GM21529 (cell line): ENCODE results near the gene SVOPL.

Source experiments
- ATAC-seq: cut with Tn5 transposase; IDR thresholded peaks from one replicate; pipeline ENCODE4 v1.9.1; 2021; ENCODE audit not compliant: unreplicated experiment

SVOPL gene

DNA sequence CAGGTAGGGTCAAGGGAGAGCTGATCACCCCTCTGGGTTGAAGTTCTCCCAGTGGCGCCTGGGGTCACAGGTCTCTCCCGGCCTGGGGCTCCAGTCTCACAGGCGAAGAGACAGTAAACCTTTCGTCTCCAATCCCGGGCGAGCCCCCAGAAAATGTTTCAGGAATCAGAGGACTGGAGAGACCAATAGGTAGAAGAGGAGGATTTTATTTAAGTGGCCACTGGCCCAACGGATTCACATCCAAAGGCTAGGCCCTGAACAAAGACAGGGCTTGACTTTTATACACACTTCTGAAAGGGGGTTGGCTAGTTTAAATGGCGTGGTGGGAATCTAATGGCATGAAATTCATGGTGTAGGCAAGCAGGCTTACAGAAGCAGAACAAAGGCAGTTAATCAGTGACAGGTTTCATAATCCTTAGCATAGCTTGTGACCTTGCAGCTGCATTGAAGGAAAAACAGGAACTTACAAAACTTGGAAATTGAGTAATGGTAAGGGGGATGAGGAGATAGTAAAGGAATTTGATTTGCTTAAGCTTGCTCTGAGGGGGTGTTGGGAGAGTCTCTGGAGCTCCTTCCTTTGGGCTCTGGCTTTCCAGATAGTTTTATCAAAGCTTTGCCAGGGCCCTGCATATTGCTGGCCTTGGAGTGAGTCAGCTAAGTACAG lies 135.6 kb downstream of the SVOPL start:
- no peak for ATAC-seq

GRCh38 chr7:138565071-138565450 lies 136.1 kb downstream of the SVOPL start:
- no peak for ATAC-seq

- no peak for ATAC-seq
Measured at GRCh38 chr7:138564365-138564764, 136.8 kb downstream of the SVOPL start.

GRCh38 chr7:138563808-138564207 lies 137.4 kb downstream of the SVOPL start:
- ATAC-seq, result no peak

DNA sequence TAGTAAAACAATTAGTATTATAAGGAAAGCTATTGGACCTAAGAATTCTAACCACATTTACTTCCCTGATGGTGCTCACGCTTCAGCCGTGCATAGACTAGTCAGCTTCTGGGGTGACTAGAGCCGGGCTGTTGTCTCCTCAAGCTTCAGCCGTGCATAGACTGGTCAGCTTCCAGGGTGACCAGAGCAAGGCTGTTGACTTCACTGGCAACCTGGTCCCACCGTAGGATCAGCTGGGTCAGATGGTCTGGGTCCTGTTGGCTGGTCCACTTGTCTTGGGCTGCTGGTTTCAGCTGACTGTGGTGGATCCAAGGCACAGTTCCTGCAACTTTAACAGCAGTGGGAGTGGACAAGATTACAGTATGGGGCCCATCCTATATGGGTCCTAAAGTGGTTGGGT lies 141.7 kb downstream of the SVOPL start:
- no peak for ATAC-seq

GRCh38 chr7:138556771-138557484 lies 144.2 kb downstream of the SVOPL start:
- no peak for ATAC-seq

GRCh38 chr7:138555684-138556083 lies 145.5 kb downstream of the SVOPL start:
- ATAC-seq, result no peak

DNA sequence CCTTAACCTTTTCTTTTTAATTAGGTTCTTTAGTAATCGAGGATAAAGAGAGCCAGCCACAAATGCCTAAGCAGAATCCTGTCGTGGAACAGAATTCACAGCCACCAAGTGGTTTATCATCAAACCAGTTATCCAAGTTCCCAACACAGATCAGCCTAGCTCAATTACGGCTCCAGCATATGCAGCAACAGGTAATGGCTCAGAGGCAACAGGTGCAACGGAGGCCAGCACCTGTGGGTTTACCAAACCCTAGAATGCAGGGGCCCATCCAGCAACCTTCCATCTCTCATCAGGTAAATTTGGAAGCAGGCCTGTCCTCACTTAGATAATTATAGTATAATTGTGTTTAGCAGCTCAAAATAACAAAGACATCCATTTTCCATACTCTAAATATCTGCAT lies 146.5 kb downstream of the SVOPL start:
- ATAC-seq, result no peak

DNA sequence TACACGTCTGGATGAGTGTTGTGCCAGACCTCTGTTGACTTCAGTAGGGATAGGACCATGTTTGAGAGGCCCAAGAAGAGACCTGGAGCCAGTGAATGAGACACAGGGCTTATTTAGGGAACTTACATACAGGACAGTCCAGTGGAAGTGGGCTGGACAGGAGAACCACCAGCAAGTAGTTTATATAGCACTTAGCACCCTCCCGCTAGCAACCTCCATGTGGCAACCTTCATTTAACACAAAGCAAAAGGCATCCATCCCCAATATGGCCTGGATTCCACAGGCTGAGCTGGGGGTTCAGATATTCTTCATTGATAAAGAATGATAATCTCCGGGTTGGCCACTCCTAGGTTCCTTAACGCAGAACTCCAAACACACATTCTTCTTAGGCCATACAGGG lies 147.4 kb downstream of the SVOPL start:
- no peak for ATAC-seq

DNA sequence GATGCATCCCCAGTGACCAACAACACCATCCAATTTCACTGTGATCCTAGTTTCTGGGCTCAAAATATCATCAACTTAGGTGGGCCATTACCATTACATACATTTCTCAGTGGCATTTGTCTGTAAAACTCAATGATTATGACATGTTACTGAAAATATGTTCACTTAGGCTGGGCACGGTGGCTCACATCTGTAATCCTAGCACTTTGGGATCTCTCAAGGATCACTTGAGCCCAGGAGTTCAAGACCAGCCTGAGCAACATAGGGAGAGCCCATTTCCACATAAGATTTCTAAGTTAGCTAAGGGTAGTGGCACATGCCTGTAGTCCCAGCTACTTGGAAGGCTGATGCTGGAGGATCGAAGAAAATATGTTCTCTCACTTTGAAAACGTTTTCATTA lies 150.1 kb downstream of the SVOPL start:
- no peak for ATAC-seq

DNA sequence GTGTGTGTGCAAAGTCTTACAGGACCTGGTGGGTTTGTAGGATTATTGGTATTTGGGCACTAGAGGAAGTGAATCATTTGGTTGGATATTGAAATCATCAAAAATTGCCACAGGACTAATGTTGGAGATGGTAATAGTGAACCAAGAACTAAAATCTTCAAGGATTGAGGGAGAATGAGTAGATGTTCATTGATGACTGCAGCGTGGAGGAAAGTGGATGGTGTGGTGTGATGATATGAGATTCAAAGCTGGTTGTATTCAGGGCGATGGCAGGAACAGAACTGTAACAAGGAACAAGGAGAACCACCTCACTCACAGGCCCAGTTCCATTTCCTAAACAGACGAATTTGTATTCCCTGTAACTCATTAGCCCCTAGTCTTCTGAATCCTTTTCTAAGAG lies 150.8 kb downstream of the SVOPL start:
- no peak for ATAC-seq

DNA sequence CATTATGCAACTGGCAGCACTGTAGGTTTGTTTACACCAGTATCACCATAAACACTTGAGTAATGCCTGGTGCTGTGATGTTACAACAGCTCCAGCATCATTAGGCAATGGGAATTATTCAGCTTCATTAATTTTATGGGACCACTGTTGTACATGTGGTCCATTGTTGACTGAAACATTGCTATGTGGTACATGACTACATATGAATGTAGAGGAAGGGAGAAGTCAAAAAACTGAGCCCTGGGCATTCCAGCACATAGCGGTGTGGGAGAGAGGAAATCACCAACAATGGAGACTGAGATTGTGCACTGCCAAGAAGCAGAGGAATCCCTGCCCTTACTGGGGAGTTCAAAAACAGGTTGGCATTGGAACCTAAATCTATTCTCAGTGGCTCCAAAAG lies 152.1 kb downstream of the SVOPL start:
- no peak for ATAC-seq

DNA sequence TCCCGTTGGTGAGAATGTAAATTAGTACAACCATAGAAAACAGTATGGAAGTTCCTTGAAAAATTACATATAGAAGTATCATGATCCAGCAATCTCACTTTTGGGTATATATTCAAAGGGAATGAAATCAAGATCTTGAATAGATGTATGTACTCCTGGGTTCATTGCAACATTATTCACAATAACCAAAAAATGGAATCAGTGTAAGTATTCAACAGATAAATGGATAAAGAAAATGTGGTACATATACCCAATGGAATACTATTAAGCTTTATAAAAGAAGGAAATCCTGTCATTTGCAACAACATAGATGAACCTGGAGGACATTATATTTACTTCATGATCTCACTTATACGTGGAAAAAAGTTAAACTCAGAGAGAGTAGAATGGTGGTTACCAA lies 154.3 kb downstream of the SVOPL start:
- ATAC-seq, result no peak

DNA sequence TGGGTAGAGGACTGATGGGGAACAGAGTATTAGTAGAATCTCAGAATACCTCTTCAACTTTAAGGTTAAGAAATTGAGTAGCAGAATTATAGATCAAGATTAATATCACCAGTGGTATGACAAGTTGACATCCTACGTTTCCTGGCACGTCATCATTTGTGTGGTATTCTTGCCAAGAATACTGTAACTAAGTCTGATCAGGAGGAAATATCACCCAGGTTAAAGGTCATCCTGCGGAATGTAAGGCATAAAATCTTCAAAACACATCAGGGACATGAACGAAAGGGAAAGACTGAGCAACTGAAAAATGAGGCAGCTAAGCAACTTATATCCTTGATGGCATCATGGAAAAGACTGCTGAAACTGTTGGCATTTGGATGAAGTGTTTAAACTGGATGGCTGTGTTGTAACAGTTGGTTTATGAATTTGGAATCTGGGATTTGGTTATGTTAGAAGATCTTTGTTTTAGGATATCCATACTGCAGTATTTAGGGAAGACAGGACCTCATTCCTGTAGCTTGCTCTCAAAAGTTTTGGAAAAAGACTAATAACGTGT lies 155.0 kb downstream of the SVOPL start:
- no peak for ATAC-seq

DNA sequence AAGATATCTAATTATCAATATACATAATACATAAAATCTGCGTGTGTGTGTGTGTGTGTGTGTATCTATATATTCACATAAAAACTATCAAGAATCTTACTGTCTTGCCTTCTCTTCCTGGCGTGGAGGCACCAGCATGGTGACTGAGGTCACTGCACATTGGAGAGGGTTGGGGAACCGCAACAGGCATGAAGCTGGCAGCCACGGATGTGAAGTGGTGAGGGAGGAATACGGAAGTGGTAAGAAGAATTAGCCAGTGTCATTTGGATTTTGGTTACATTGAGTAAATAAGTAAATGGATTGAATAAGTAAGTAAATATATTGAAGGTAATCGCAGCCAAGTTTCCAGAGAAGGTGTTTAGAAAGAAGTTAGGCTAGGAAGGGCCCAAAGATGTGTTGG lies 156.0 kb downstream of the SVOPL start:
- no peak for ATAC-seq
